KMS-11 (cell line): ENCODE data around the gene HOXD4.

Experiments used
- H2AFZ ChIP-seq: fragments of 200-600 bp; sonication (generic); 2 replicates; pipeline ENCODE4 v1.6.1; 2016; ENCODE audit warnings: antibody characterized with exemption, mixed run types, low read depth
- H3K27ac ChIP-seq: fragments of 200-600 bp; sonication (generic); 2 replicates; pipeline ENCODE4 v1.6.1; 2016; ENCODE audit warnings: mild to moderate bottlenecking, mixed run types
- H3K27me3 ChIP-seq: fragments of 200-600 bp; sonication (generic); 2 replicates; pipeline ENCODE4 v1.6.1; 2017; ENCODE audit warnings: mild to moderate bottlenecking, low read depth, mixed run types, moderate library complexity; ENCODE audit not compliant: insufficient read depth
- H3K36me3 ChIP-seq: fragments of 200-600 bp; sonication (generic); 2 replicates; pipeline ENCODE4 v1.6.1; 2017; ENCODE audit warnings: mild to moderate bottlenecking, mixed run types; ENCODE audit not compliant: insufficient read depth
- H3K4me1 ChIP-seq: fragments of 200-600 bp; sonication (generic); 2 replicates; pipeline ENCODE4 v1.6.1; 2016; ENCODE audit warnings: mild to moderate bottlenecking, low read depth, mixed run types; ENCODE audit not compliant: poor library complexity, severe bottlenecking
- H3K4me2 ChIP-seq: fragments of 200-600 bp; sonication (generic); 2 replicates; pipeline ENCODE4 v1.7.0; 2016; ENCODE audit warnings: mild to moderate bottlenecking, mixed run types
- H3K4me3 ChIP-seq: fragments of 200-600 bp; sonication (generic); IDR thresholded peaks from 2 replicates; pipeline ENCODE4 v1.6.1; 2017; ENCODE audit warnings: low read depth, low read length, mixed read lengths; ENCODE audit not compliant: insufficient read depth
- H3K79me2 ChIP-seq: fragments of 200-600 bp; sonication (generic); 2 replicates; pipeline ENCODE4 v1.6.1; 2016; ENCODE audit warnings: low read depth, mixed run types; ENCODE audit not compliant: insufficient read depth
- H3K9ac ChIP-seq: fragments of 200-600 bp; sonication (generic); 2 replicates; pipeline ENCODE4 v1.6.1; 2016; ENCODE audit warnings: mild to moderate bottlenecking, mixed run types
- H4K20me1 ChIP-seq: fragments of 200-600 bp; sonication (generic); 2 replicates; pipeline ENCODE4 v1.6.1; 2016; ENCODE audit warnings: mild to moderate bottlenecking, mixed run types; ENCODE audit not compliant: insufficient read depth
- CTCF ChIP-seq: fragments of 200-600 bp; sonication (generic); conservative IDR thresholded peaks from 2 replicates; pipeline ENCODE4 v1.6.1; 2017; ENCODE audit warnings: low read depth, mild to moderate bottlenecking, antibody characterized with exemption, low read length, moderate library complexity, mixed read lengths

Gene HOXD4

GRCh38 chr2:176149481-176149938 is 1.8 kb upstream of the HOXD4 start:
- H3K4me2 ChIP-seq: no peak overlapping the region
- H3K9ac ChIP-seq: no peak overlapping the region
- H3K36me3 ChIP-seq: no peaks in the 10 kb centered on the region
- no peak overlapping the region for H3K4me3 ChIP-seq
- no peak for TF ChIP-seq CTCF
- no peaks in the 10 kb centered on the region for H3K4me1 ChIP-seq
- H3K79me2 ChIP-seq: no peaks in the 10 kb centered on the region
- H4K20me1 ChIP-seq: no peaks in the 10 kb centered on the region
- H3K27ac ChIP-seq: no peak overlapping the region
- H2AFZ ChIP-seq: no peak overlapping the region
- H3K27me3 ChIP-seq: no peaks in the 10 kb centered on the region

- no peaks in the 10 kb centered on the region for H3K27me3 ChIP-seq
- no peak overlapping the region for H3K4me2 ChIP-seq
- no peak overlapping the region for H3K27ac ChIP-seq
- H2AFZ ChIP-seq: no peak overlapping the region
- no peaks in the 10 kb centered on the region for H3K79me2 ChIP-seq
- H3K36me3 ChIP-seq: no peaks in the 10 kb centered on the region
- no peaks in the 10 kb centered on the region for H4K20me1 ChIP-seq
- H3K9ac ChIP-seq: no peak overlapping the region
- H3K4me1 ChIP-seq: no peaks in the 10 kb centered on the region
- H3K4me3 ChIP-seq: no peak overlapping the region
- no peak for TF ChIP-seq CTCF
Measured at GRCh38 chr2:176149939-176150583, 1.3 kb upstream of the HOXD4 start.

GRCh38 chr2:176150584-176151441 is 537 bp upstream of the HOXD4 start:
- H3K36me3 ChIP-seq: no peaks in the 10 kb centered on the region
- no peaks in the 10 kb centered on the region for H4K20me1 ChIP-seq
- H3K4me1 ChIP-seq: no peaks in the 10 kb centered on the region
- H3K9ac ChIP-seq: no peak overlapping the region
- no peak for TF ChIP-seq CTCF
- H3K79me2 ChIP-seq: no peaks in the 10 kb centered on the region
- no peak overlapping the region for H3K4me2 ChIP-seq
- H3K27me3 ChIP-seq: no peaks in the 10 kb centered on the region
- H3K4me3 ChIP-seq: no peak overlapping the region
- H3K27ac ChIP-seq: no peak overlapping the region
- no peak overlapping the region for H2AFZ ChIP-seq

DNA sequence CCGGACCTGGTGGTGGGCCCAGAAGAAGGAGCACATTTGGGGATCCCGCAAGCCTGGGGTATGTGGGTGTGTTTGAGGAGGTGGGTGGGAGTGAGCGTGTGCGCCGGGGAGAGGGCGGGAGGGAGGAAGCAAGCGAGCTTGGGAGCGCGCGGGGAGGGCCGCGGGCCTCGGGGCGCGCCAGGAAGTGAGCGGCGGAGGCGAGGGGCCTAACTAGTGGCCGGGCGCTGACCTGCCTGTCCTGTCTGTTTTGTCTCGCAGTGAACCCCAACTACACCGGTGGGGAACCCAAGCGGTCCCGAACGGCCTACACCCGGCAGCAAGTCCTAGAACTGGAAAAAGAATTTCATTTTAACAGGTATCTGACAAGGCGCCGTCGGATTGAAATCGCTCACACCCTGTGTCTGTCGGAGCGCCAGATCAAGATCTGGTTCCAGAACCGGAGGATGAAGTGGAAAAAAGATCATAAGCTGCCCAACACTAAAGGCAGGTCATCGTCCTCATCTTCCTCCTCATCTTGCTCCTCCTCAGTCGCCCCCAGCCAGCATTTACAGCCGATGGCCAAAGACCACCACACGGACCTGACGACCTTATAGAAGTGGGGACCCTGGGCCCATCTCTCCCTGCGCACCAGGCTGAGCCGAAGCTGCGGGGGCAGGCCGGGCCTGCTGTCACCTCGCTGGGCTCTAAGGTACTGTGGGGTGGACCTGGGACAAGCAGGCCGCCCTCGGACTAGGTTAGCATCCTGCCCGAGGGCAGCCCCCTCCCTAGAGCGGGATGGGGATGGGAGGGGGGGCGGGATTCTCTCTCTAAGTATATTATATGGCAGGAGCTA is 1.2 kb downstream of the HOXD4 start:
- no peak for TF ChIP-seq CTCF
- Histone ChIP-seq H3K9ac (no peak overlapping the region), H4K20me1 (no peaks in the 10 kb centered on the region), H3K27ac (no peak overlapping the region), H3K4me1 (no peaks in the 10 kb centered on the region), H3K27me3 (no peaks in the 10 kb centered on the region), H3K36me3 (no peaks in the 10 kb centered on the region), H2AFZ (no peak overlapping the region), H3K4me2 (no peak overlapping the region), H3K4me3 (no peak overlapping the region), H3K79me2 (no peaks in the 10 kb centered on the region)
